Measurements from ENCODE around the gene PSAT1.

PSAT1 gene

GRCh38 chr9:78306222-78307076 is 9.5 kb downstream of the PSAT1 start:
- Histone ChIP-seq H3K4me1 (ENCODE audit: insufficient read depth, low read length, poor library complexity, severe bottlenecking) (no peaks in the 10 kb centered on the region), H4K20me1 (ENCODE audit: insufficient read depth, low read length, poor library complexity, severe bottlenecking) (no peaks in the 10 kb centered on the region), H3K27me3 (ENCODE audit: insufficient read depth, low read length, poor library complexity, severe bottlenecking) (no peaks in the 10 kb centered on the region), H3K4me2 (ENCODE audit: low read depth, low read length, poor library complexity, severe bottlenecking) (no peak overlapping the region), H3K9me2 (replicated peaks; ENCODE audit: low read depth, low read length) (no peaks in the 10 kb centered on the region), H2AFZ (ENCODE audit: low read length) (no peak overlapping the region), H3K36me3 (ENCODE audit: insufficient read depth, low read length) (no peaks in the 10 kb centered on the region), H3K4me3 (ENCODE audit: low read length, poor library complexity, severe bottlenecking) (no peak overlapping the region), H3K79me2 (ENCODE audit: insufficient read depth, low read length) (no peaks in the 10 kb centered on the region), H3K9me3 (ENCODE audit: insufficient read depth, low read depth, low read length) (no peaks in the 10 kb centered on the region), H3K9ac (ENCODE audit: low read depth, low read length, poor library complexity, severe bottlenecking) (no peak overlapping the region), H3F3A (ENCODE audit: low read depth) (no peaks in the 10 kb centered on the region)
- TF ChIP-seq, protein P1, sequence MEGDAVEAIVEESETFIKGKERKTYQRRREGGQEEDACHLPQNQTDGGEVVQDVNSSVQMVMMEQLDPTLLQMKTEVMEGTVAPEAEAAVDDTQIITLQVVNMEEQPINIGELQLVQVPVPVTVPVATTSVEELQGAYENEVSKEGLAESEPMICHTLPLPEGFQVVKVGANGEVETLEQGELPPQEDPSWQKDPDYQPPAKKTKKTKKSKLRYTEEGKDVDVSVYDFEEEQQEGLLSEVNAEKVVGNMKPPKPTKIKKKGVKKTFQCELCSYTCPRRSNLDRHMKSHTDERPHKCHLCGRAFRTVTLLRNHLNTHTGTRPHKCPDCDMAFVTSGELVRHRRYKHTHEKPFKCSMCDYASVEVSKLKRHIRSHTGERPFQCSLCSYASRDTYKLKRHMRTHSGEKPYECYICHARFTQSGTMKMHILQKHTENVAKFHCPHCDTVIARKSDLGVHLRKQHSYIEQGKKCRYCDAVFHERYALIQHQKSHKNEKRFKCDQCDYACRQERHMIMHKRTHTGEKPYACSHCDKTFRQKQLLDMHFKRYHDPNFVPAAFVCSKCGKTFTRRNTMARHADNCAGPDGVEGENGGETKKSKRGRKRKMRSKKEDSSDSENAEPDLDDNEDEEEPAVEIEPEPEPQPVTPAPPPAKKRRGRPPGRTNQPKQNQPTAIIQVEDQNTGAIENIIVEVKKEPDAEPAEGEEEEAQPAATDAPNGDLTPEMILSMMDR (conservative IDR thresholded peaks at IDR 0.05; ENCODE audit: low read length) = no peak
- no peak for TF ChIP-seq EZH2phosphoT487 (IDR thresholded peaks at IDR 0.05; ENCODE audit: borderline replicate concordance)

- TF ChIP-seq, protein P1 (conservative IDR thresholded peaks at IDR 0.05; ENCODE audit: low read length) = no peak
- no peak for TF ChIP-seq EZH2phosphoT487 (IDR thresholded peaks at IDR 0.05; ENCODE audit: borderline replicate concordance)
- Histone ChIP-seq H3K4me1 (ENCODE audit: insufficient read depth, low read length, poor library complexity, severe bottlenecking) (no peaks in the 10 kb centered on the region), H3K9me2 (replicated peaks; ENCODE audit: low read depth, low read length) (no peaks in the 10 kb centered on the region), H3K9ac (ENCODE audit: low read depth, low read length, poor library complexity, severe bottlenecking) (no peak overlapping the region), H3K27me3 (ENCODE audit: insufficient read depth, low read length, poor library complexity, severe bottlenecking) (no peaks in the 10 kb centered on the region), H2AFZ (ENCODE audit: low read length) (no peak overlapping the region), H3F3A (ENCODE audit: low read depth) (no peaks in the 10 kb centered on the region), H3K9me3 (ENCODE audit: insufficient read depth, low read depth, low read length) (no peaks in the 10 kb centered on the region), H3K79me2 (ENCODE audit: insufficient read depth, low read length) (no peaks in the 10 kb centered on the region), H3K36me3 (ENCODE audit: insufficient read depth, low read length) (no peaks in the 10 kb centered on the region), H4K20me1 (ENCODE audit: insufficient read depth, low read length, poor library complexity, severe bottlenecking) (no peaks in the 10 kb centered on the region), H3K4me2 (ENCODE audit: low read depth, low read length, poor library complexity, severe bottlenecking) (no peak overlapping the region), H3K4me3 (ENCODE audit: low read length, poor library complexity, severe bottlenecking) (no peak overlapping the region)
Measured at GRCh38 chr9:78307360-78307759, 10.4 kb downstream of the PSAT1 start.

DNA sequence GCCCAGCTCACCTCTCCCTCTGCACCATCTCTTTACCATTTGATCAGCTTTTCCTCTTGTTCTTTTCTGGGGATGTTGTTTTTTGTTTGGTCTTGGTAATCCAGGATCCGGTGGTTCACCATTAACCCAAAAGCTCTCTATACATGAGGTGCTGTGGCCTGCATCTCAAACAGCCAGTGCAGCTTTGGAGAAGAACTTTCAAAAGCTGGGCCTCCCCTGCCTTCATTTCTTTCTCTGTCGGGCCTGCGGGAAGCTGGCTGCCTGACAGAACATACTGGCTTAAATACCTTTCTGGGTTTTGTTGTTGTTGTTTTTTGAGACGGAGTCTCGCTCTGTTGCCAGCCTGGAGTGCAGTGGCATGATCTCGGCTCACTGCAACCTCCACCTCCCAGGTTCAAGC is 12.1 kb downstream of the PSAT1 start:
- Histone ChIP-seq H3K27me3 (ENCODE audit: insufficient read depth, low read length, poor library complexity, severe bottlenecking) (no peaks in the 10 kb centered on the region), H3F3A (ENCODE audit: low read depth) (no peaks in the 10 kb centered on the region), H3K36me3 (ENCODE audit: insufficient read depth, low read length) (no peaks in the 10 kb centered on the region), H3K4me3 (ENCODE audit: low read length, poor library complexity, severe bottlenecking) (no peak overlapping the region), H3K4me2 (ENCODE audit: low read depth, low read length, poor library complexity, severe bottlenecking) (no peak overlapping the region), H3K4me1 (ENCODE audit: insufficient read depth, low read length, poor library complexity, severe bottlenecking) (no peaks in the 10 kb centered on the region), H3K9ac (ENCODE audit: low read depth, low read length, poor library complexity, severe bottlenecking) (no peak overlapping the region), H3K79me2 (ENCODE audit: insufficient read depth, low read length) (no peaks in the 10 kb centered on the region), H4K20me1 (ENCODE audit: insufficient read depth, low read length, poor library complexity, severe bottlenecking) (no peaks in the 10 kb centered on the region), H3K9me2 (replicated peaks; ENCODE audit: low read depth, low read length) (no peaks in the 10 kb centered on the region), H2AFZ (ENCODE audit: low read length) (no peak overlapping the region), H3K9me3 (ENCODE audit: insufficient read depth, low read depth, low read length) (no peaks in the 10 kb centered on the region)
- TF ChIP-seq, protein P1 (conservative IDR thresholded peaks at IDR 0.05; ENCODE audit: low read length) = no peak
- no peak for TF ChIP-seq EZH2phosphoT487 (IDR thresholded peaks at IDR 0.05; ENCODE audit: borderline replicate concordance)
